GM11168 (cell line): ENCODE measurements around the gene CEP68.

Experiments
- in situ Hi-C: fragments of 300-500 bp; cut with MboI; formaldehyde crosslinking; loops from one replicate; pipeline ENCODE4 v1.12.0; 2022; ENCODE audit warnings: low sequenced_read_pairs; ENCODE audit not compliant: unreplicated experiment

CEP68 gene

GRCh38 chr2:65073879-65074565 is 17.8 kb downstream of the CEP68 start:
- in situ Hi-C loops = loop anchor here (5.0 to 10.0 kb wide), 2 partner anchors 93 to 501 kb away; no protein-coding TSS in a partner anchor

GRCh38 chr2:65075176-65075575 is 19.0 kb downstream of the CEP68 start:
- in situ Hi-C loops = loop anchor here (10.0 kb wide), 1 partner anchor 500 kb away; no protein-coding TSS in a partner anchor

- in situ Hi-C loops = loop anchor here (10.0 kb wide), 1 partner anchor 499 kb away; no protein-coding TSS in a partner anchor
Observed at GRCh38 chr2:65075605-65076344, 19.6 kb downstream of the CEP68 start.

GRCh38 chr2:65076345-65076710 is 20.1 kb downstream of the CEP68 start:
- in situ Hi-C loops = loop anchor here (10.0 kb wide), 1 partner anchor 498 kb away; no protein-coding TSS in a partner anchor

- in situ Hi-C loops = loop anchor here (10.0 kb wide), 1 partner anchor 497 kb away; no protein-coding TSS in a partner anchor
Observed at GRCh38 chr2:65077898-65078297, 21.7 kb downstream of the CEP68 start.

GRCh38 chr2:65079017-65079416 is 22.8 kb downstream of the CEP68 start:
- in situ Hi-C loops = loop anchor here (10.0 kb wide), 1 partner anchor 496 kb away; no protein-coding TSS in a partner anchor

- in situ Hi-C loops = no loop called here
Observed at GRCh38 chr2:65081232-65081685, 25.0 kb downstream of the CEP68 start.

- in situ Hi-C loops = no loop called here
Observed at GRCh38 chr2:65085148-65085547, 28.9 kb downstream of the CEP68 start.

- in situ Hi-C loops = no loop called here
Observed at GRCh38 chr2:65092791-65093190, 36.6 kb downstream of the CEP68 start.

- in situ Hi-C loops = no loop called here
Observed at GRCh38 chr2:65093211-65093610, 37.0 kb downstream of the CEP68 start.

GRCh38 chr2:65096948-65097347 is 40.7 kb downstream of the CEP68 start:
- in situ Hi-C loops = no loop called here

- in situ Hi-C loops = no loop called here
Observed at GRCh38 chr2:65097844-65098243, 41.6 kb downstream of the CEP68 start.

GRCh38 chr2:65098741-65099140 is 42.5 kb downstream of the CEP68 start:
- in situ Hi-C loops = no loop called here

- in situ Hi-C loops = no loop called here
Observed at GRCh38 chr2:65101071-65101470, 44.9 kb downstream of the CEP68 start.

- in situ Hi-C loops = no loop called here
Observed at GRCh38 chr2:65103013-65103715, 46.9 kb downstream of the CEP68 start.

GRCh38 chr2:65107530-65107929 is 51.3 kb downstream of the CEP68 start:
- in situ Hi-C loops = no loop called here

- in situ Hi-C loops = no loop called here
Observed at GRCh38 chr2:65108780-65109179, 52.6 kb downstream of the CEP68 start.

GRCh38 chr2:65112633-65113032 is 56.4 kb downstream of the CEP68 start:
- in situ Hi-C loops = no loop called here

GRCh38 chr2:65113229-65113628 is 57.0 kb downstream of the CEP68 start:
- in situ Hi-C loops = no loop called here

GRCh38 chr2:65113816-65114215 is 57.6 kb downstream of the CEP68 start:
- in situ Hi-C loops = no loop called here

GRCh38 chr2:65114921-65115320 is 58.7 kb downstream of the CEP68 start:
- in situ Hi-C loops = no loop called here
